HepG2 (cell line): ENCODE data around the gene LYST. TPM values are rescaled to one million over a fixed set of nuclear protein-coding genes. Genes with fewer than 3 reads are reported as not detected.

Source experiments
- ATAC-seq: fragments of 200-7000 bp; cut with Tn5 transposase; 3 replicates; pipeline ENCODE4 v1.9.1; 2020; ENCODE audit warnings: mild to moderate bottlenecking, moderate library complexity
- BruUV-seq: library from RNA; stranded (reverse); fragments of 400-500 nt; replicated peaks from 2 replicates; lab custom pipeline; 2021; lab: Mats Ljungman, UMichigan
- CTCF ChIA-PET: fragments of 300-600 bp; formaldehyde crosslinking; extraction: SDS; loops from one replicate; lab custom pipeline; 2021; ENCODE audit warnings: low total read pairs, inconsistent platforms, low intra/inter-chr PET ratio; lab: Yijun Ruan, JAX
- POLR2A ChIA-PET: fragments of 350-600 bp; sonication (Branson Sonifier 250); formaldehyde crosslinking; loops from one replicate; lab custom pipeline; 2020; ENCODE audit warnings: antibody characterized with exemption, inconsistent platforms; lab: Yijun Ruan, JAX
- DNase-seq: peaks from one replicate; pipeline ENCODE4 v3.0.0-alpha.2; 2015; ENCODE audit warnings: low spot score
- FAIRE-seq: peaks from 3 replicates; lab custom pipeline; 2011; peaks lifted over from hg19 to GRCh38; lab: Jason Lieb, UNC
- H2AFZ ChIP-seq: one replicate; pipeline ENCODE4 v1.6.1; 2011; ENCODE audit warnings: low read length, inconsistent platforms
- H3K27ac ChIP-seq: fragments of 300-600 bp; 3 replicates; pipeline ENCODE4 v1.8.0; 2011; ENCODE audit warnings: mixed run types, mild to moderate bottlenecking, mixed read lengths, low read length, inconsistent platforms; ENCODE audit not compliant: insufficient read depth; ENCODE audit errors: extremely low read length
- H3K27me3 ChIP-seq, 2 experiments: fragments of 200-600 bp in 1 of 2; 2 replicates in 1 of 2; 3 replicates in 1 of 2; pipeline versions ENCODE4 v1.6.0 to v1.8.0; 2011; ENCODE audit warnings: low read length in 2 of 2, mild to moderate bottlenecking in 2 of 2, moderate library complexity in 2 of 2, inconsistent platforms in 1 of 2; ENCODE audit not compliant: insufficient read depth in 2 of 2, control insufficient read depth in 1 of 2
- H3K36me3 ChIP-seq, 2 experiments: fragments of 200-600 bp in 1 of 2; replicated peaks in 1 of 2; 2 replicates in 1 of 2; 3 replicates in 1 of 2; pipeline versions ENCODE4 v1.5.1 to v1.8.0; 2011; ENCODE audit warnings: low read length in 2 of 2, inconsistent platforms in 1 of 2; ENCODE audit not compliant: insufficient read depth in 2 of 2, control insufficient read depth in 1 of 2
- H3K4me1 ChIP-seq: 2 replicates; pipeline ENCODE4 v1.5.1; 2012; ENCODE audit warnings: low read length, inconsistent platforms; ENCODE audit not compliant: insufficient read depth
- H3K4me2 ChIP-seq: 2 replicates; pipeline ENCODE4 v1.6.0; 2011; ENCODE audit warnings: low read depth, low read length, inconsistent platforms
- H3K4me3 ChIP-seq, 3 experiments: fragments of 200-600 bp in 1 of 3; sonication (generic), shearing (Covaris generic) in 1 of 3; replicated peaks in 1 of 3; 2 replicates each; pipeline ENCODE4 v1.5.1; 2011 to 2016; ENCODE audit warnings: low read length in 3 of 3, inconsistent platforms in 2 of 3, low read depth in 2 of 3, mild to moderate bottlenecking in 2 of 3, control low read depth in 1 of 3, mixed read lengths in 1 of 3; ENCODE audit not compliant: insufficient read depth in 1 of 3
- H3K79me2 ChIP-seq: one replicate; pipeline ENCODE4 v1.6.1; 2011; ENCODE audit warnings: low read length, inconsistent platforms; ENCODE audit not compliant: insufficient read depth
- H3K9ac ChIP-seq: 2 replicates; pipeline ENCODE4 v1.6.0; 2011; ENCODE audit warnings: mild to moderate bottlenecking, low read depth, low read length, inconsistent platforms; ENCODE audit not compliant: insufficient read depth
- H3K9me3 ChIP-seq: 2 replicates; pipeline ENCODE4 v1.5.1; 2012; ENCODE audit warnings: mild to moderate bottlenecking, low read length
- H4K20me1 ChIP-seq: 2 replicates; pipeline ENCODE4 v1.6.0; 2011; ENCODE audit warnings: inconsistent platforms, mild to moderate bottlenecking, low read length, moderate library complexity; ENCODE audit not compliant: insufficient read depth
- HNRNPK ChIP-seq: fragments of 200-400 bp; formaldehyde crosslinking; IDR thresholded peaks from 2 replicates; pipeline ENCODE4 v1.6.1; 2018; ENCODE audit warnings: low read length, low read depth, moderate library complexity, mild to moderate bottlenecking; ENCODE audit not compliant: poor library complexity, severe bottlenecking
- SNAPC2 ChIP-seq: sonication (generic); formaldehyde crosslinking; IDR thresholded peaks from 2 replicates; pipeline ENCODE4 v1.8.1; 2022; ENCODE audit warnings: mild to moderate bottlenecking, missing genetic modification reagents
- SUZ12 ChIP-seq: fragments of 150-350 bp; IDR thresholded peaks from 2 replicates; pipeline ENCODE4 v1.6.1; 2014; ENCODE audit warnings: low read depth, low read length
- ZBTB1 ChIP-seq: sonication (generic); formaldehyde crosslinking; IDR thresholded peaks from 2 replicates; pipeline ENCODE4 v1.4.0; 2020; ENCODE audit warnings: missing genetic modification reagents, borderline replicate concordance
- ZNF24 ChIP-seq: fragments of 450-650 bp; IDR thresholded peaks from 2 replicates; pipeline ENCODE4 v1.6.1; 2017; ENCODE audit warnings: antibody characterized with exemption, mild to moderate bottlenecking
- ZNF552 ChIP-seq: sonication (generic); formaldehyde crosslinking; IDR thresholded peaks from 2 replicates; pipeline ENCODE4 v1.9.0; 2022; ENCODE audit warnings: missing genetic modification reagents, mild to moderate bottlenecking, borderline replicate concordance
- WGBS: methylation state at CpG from one replicate; pipeline ENCODE4 v1.1.6; 2017; ENCODE audit warnings: low lambda C conversion rate; 5-methylcytosine and 5-hydroxymethylcytosine counted together
- in situ Hi-C: cut with HindIII; loops from 2 replicates; pipeline ENCODE4 v1.10.0; 2017; ENCODE audit warnings: low pct_unique_long_range_greater_than_20kb; ENCODE audit not compliant: extremely low pct_ligation_motif_present
- intact Hi-C: fragments of 100-400 bp; cut with micrococcal nuclease; formaldehyde crosslinking; loops from one replicate; pipeline ENCODE4 v1.10.0; 2022; ENCODE audit not compliant: unreplicated experiment
- polyA plus RNA-seq, 8 experiments: library from polyadenylated mRNA; depleted of rRNA in 3 of 8; stranded (reverse) in 7 of 8; unstranded in 1 of 8; fragments of >200 nt; fragmentation: Illumina TruSeq in 4 of 8; extraction: Trizol in 4 of 8; gene quantifications; 2 replicates each; pipeline versions ENCODE4 v1.2.1 to v1.2.3, GENCODE V29; 2011 to 2016; ENCODE audit warnings: low read depth in 4 of 8, missing spikeins in 1 of 8, mixed read lengths in 1 of 8; ENCODE audit not compliant: insufficient read depth in 1 of 8
- total RNA-seq, 5 experiments: library from RNA; depleted of rRNA; stranded (reverse); fragments of >200 nt; fragmentation: Illumina TruSeq; extraction: Trizol; gene quantifications; 2 replicates each; pipeline ENCODE4 v1.2.3, GENCODE V29; 2016; ENCODE audit warnings: low read depth in 1 of 5
- TF ChIP-seq, protein P1 (sequence below): sonication (generic); formaldehyde crosslinking; IDR thresholded peaks from one replicate; pipeline ENCODE4 v1.5.1; 2020; ENCODE audit warnings: mild to moderate bottlenecking, missing genetic modification reagents; ENCODE audit errors: not compliant biosample characterization

The LYST gene
- total and polyA plus RNA-seq, 2 of the 13 experiments (the other 11 are each of a cell fraction or from before 2014, with no cell fraction given): 0.91 to 2.5 TPM

DNA sequence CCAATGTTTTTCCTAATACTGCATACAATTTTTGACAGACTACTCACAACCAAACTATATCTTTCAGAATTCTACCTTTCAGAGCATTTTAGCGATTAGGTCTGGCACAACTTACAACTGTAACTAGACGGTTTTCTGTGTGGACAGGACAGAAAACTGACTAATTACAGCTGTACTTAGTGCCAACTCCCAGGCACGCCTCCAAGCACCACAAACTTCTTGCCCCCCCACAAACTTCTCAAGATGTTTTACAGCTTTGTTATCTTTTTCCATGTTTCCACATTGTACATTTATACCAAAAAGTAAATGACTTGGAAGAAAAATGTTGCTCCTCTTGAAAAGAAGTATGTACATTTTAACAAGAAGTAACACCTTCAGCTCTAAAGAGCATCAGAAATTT lies 13.8 kb downstream of the LYST start:
- no TSS peak for BruUV-seq
- in situ Hi-C loops: no loop called here
- H3K4me2 ChIP-seq: no peak overlapping the region
- H4K20me1 ChIP-seq: no peaks in the 10 kb centered on the region
- no peak overlapping the region for H2AFZ ChIP-seq
- intact Hi-C loops: no loop called here
- FAIRE-seq (no peak), ATAC-seq (no peak), DNase-seq (no peak)
- ChIA-PET POLR2A (no interaction called here), CTCF (no interaction called here)
- H3K79me2 ChIP-seq: no peaks in the 10 kb centered on the region
- no peaks in the 10 kb centered on the region for H3K36me3 ChIP-seq
- no peak overlapping the region for H3K4me3 ChIP-seq
- TF ChIP-seq ZBTB1 (CRISPR knock-in tag) (no peak), ZNF24 (no peak), HNRNPK (no peak), ZNF552 (no peak), SUZ12 (no peak), SNAPC2 (no peak)
- TF ChIP-seq, protein P1, sequence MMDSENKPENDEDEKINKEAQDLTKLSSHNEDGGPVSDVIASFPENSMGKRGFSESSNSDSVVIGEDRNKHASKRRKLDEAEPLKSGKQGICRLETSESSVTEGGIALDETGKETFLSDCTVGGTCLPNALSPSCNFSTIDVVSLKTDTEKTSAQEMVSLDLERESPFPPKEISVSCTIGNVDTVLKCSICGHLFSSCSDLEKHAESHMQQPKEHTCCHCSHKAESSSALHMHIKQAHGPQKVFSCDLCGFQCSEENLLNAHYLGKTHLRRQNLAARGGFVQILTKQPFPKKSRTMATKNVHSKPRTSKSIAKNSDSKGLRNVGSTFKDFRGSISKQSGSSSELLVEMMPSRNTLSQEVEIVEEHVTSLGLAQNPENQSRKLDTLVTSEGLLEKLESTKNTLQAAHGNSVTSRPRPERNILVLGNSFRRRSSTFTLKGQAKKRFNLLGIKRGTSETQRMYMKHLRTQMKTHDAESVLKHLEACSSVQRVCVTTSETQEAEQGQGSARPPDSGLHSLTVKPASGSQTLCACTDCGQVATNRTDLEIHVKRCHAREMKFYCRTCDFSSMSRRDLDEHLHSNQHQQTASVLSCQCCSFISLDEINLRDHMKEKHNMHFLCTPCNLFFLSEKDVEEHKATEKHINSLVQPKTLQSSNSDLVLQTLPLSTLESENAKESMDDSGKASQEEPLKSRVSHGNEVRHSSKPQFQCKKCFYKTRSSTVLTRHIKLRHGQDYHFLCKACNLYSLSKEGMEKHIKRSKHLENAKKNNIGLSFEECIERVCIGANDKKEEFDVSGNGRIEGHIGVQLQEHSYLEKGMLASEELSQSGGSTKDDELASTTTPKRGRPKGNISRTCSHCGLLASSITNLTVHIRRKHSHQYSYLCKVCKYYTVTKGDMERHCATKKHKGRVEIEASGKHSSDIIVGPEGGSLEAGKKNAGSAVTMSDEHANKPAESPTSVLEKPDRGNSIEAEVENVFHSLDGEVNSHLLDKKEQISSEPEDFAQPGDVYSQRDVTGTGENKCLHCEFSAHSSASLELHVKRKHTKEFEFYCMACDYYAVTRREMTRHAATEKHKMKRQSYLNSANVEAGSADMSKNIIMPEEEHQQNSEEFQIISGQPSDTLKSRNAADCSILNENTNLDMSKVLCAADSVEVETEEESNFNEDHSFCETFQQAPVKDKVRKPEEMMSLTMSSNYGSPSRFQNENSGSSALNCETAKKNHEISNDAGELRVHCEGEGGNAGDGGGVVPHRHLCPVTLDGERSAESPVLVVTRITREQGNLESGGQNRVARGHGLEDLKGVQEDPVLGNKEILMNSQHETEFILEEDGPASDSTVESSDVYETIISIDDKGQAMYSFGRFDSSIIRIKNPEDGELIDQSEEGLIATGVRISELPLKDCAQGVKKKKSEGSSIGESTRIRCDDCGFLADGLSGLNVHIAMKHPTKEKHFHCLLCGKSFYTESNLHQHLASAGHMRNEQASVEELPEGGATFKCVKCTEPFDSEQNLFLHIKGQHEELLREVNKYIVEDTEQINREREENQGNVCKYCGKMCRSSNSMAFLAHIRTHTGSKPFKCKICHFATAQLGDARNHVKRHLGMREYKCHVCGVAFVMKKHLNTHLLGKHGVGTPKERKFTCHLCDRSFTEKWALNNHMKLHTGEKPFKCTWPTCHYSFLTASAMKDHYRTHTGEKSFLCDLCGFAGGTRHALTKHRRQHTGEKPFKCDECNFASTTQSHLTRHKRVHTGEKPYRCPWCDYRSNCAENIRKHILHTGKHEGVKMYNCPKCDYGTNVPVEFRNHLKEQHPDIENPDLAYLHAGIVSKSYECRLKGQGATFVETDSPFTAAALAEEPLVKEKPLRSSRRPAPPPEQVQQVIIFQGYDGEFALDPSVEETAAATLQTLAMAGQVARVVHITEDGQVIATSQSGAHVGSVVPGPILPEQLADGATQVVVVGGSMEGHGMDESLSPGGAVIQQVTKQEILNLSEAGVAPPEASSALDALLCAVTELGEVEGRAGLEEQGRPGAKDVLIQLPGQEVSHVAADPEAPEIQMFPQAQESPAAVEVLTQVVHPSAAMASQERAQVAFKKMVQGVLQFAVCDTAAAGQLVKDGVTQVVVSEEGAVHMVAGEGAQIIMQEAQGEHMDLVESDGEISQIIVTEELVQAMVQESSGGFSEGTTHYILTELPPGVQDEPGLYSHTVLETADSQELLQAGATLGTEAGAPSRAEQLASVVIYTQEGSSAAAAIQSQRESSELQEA (CRISPR knock-in tag): no peak
- no peaks in the 10 kb centered on the region for H3K27me3 ChIP-seq
- WGBS: 81% methylated on average over 3 of the region's 3 CpGs
- no peak overlapping the region for H3K9ac ChIP-seq
- no peaks in the 10 kb centered on the region for H3K9me3 ChIP-seq
- H3K4me1 ChIP-seq: no peaks in the 10 kb centered on the region
- no peak overlapping the region for H3K27ac ChIP-seq
